Measurements from ENCODE around the gene DUSP10.
A peak's percentile ranks its signal among the peaks of the same experiment; 100 is the strongest.

GRCh38 chr1:221740993-221741702 lies 741 bp downstream of the DUSP10 start:
- TF ChIP-seq CTCF (IDR thresholded peaks at IDR 0.05) (no peak), POLR2A (IDR thresholded peaks at IDR 0.05) (no peak), POLR2AphosphoS5 (IDR thresholded peaks at IDR 0.05) (peak in 1 of 3 donors; percentile 23)
